H9 (cell line): ENCODE results near the gene CA11. TPM values are rescaled to one million over a fixed set of nuclear protein-coding genes. Genes with fewer than 3 reads are reported as not detected.
"Not testable (repeated sequence)": the region's sequence is repeated elsewhere in the genome, so short reads cannot be mapped to it uniquely, and the experiment has no call there.

Experiments used
- DNase-seq: peaks from one replicate; pipeline ENCODE4 v3.0.0-alpha.2; 2017
- H2AFZ ChIP-seq: one replicate; pipeline ENCODE4 v1.6.1; 2013; ENCODE audit warnings: mild to moderate bottlenecking, low read length, control low read depth, moderate library complexity
- H2AK5ac ChIP-seq: 2 replicates; pipeline ENCODE4 v1.6.1; 2013; ENCODE audit warnings: low read length, control low read depth, mixed read lengths; ENCODE audit not compliant: insufficient read length
- H2BK120ac ChIP-seq: one replicate; pipeline ENCODE4 v1.6.1; 2013; ENCODE audit warnings: low read depth, mild to moderate bottlenecking, low read length, control low read depth, inconsistent platforms; ENCODE audit not compliant: poor library complexity, severe bottlenecking
- H2BK12ac ChIP-seq: 2 replicates; pipeline ENCODE4 v1.6.1; 2013; ENCODE audit warnings: low read length, control low read depth, mixed read lengths, low read depth; ENCODE audit not compliant: insufficient read length
- H2BK15ac ChIP-seq: 2 replicates; pipeline ENCODE4 v1.6.1; 2013; ENCODE audit warnings: low read depth, low read length, control low read depth
- H2BK20ac ChIP-seq: one replicate; pipeline ENCODE4 v1.6.1; 2013; ENCODE audit warnings: low read depth, mild to moderate bottlenecking, low read length, control low read depth, inconsistent platforms; ENCODE audit not compliant: poor library complexity, severe bottlenecking
- H2BK5ac ChIP-seq: 2 replicates; pipeline ENCODE4 v1.6.1; 2013; ENCODE audit warnings: low read length, control low read depth, mixed read lengths; ENCODE audit not compliant: insufficient read length
- H3K14ac ChIP-seq: 2 replicates; pipeline ENCODE4 v1.6.1; 2013; ENCODE audit warnings: low read length, control low read depth; ENCODE audit not compliant: insufficient read depth
- H3K18ac ChIP-seq: 2 replicates; pipeline ENCODE4 v1.6.1; 2013; ENCODE audit warnings: low read depth, mild to moderate bottlenecking, mixed read lengths, low read length, control low read depth; ENCODE audit not compliant: insufficient read length
- H3K23ac ChIP-seq: 2 replicates; pipeline ENCODE4 v1.6.1; 2013; ENCODE audit warnings: low read length, control low read depth, mixed read lengths, low read depth; ENCODE audit not compliant: insufficient read length
- H3K23me2 ChIP-seq: 2 replicates; pipeline ENCODE4 v1.6.1; 2013; ENCODE audit warnings: low read depth, mild to moderate bottlenecking, mixed read lengths, low read length, control low read depth; ENCODE audit not compliant: insufficient read length, poor library complexity, severe bottlenecking
- H3K27ac ChIP-seq: 2 replicates; pipeline ENCODE4 v1.5.1; 2013; ENCODE audit warnings: low read length, control low read depth, mixed read lengths, low read depth; ENCODE audit not compliant: insufficient read length
- H3K27me3 ChIP-seq: 2 replicates; pipeline ENCODE4 v1.6.1; 2013; ENCODE audit warnings: low read length, control low read depth, inconsistent platforms; ENCODE audit not compliant: insufficient read depth
- H3K4ac ChIP-seq: 2 replicates; pipeline ENCODE4 v1.6.1; 2013; ENCODE audit warnings: low read depth, mild to moderate bottlenecking, control low read depth, inconsistent platforms, low read length, moderate library complexity
- H3K4me1 ChIP-seq: 2 replicates; pipeline ENCODE4 v1.6.1; 2013; ENCODE audit warnings: low read length, control low read depth, inconsistent platforms; ENCODE audit not compliant: insufficient read depth
- H3K4me2 ChIP-seq: 2 replicates; pipeline ENCODE4 v1.6.1; 2013; ENCODE audit warnings: low read length, control low read depth, mixed read lengths; ENCODE audit not compliant: insufficient read length, insufficient read depth
- H3K56ac ChIP-seq: 2 replicates; pipeline ENCODE4 v1.6.1; 2013; ENCODE audit warnings: low read depth, mild to moderate bottlenecking, mixed read lengths, low read length, control low read depth; ENCODE audit not compliant: insufficient read length
- H3K79me1 ChIP-seq: 2 replicates; pipeline ENCODE4 v1.6.1; 2013; ENCODE audit warnings: low read depth, mild to moderate bottlenecking, moderate library complexity, low read length, control low read depth, inconsistent platforms; ENCODE audit not compliant: insufficient read depth, poor library complexity, severe bottlenecking
- H3K79me2 ChIP-seq: 2 replicates; pipeline ENCODE4 v1.6.1; 2013; ENCODE audit warnings: low read length, control low read depth, inconsistent platforms; ENCODE audit not compliant: insufficient read depth
- H3K9ac ChIP-seq: 2 replicates; pipeline ENCODE4 v1.6.1; 2013; ENCODE audit warnings: low read length, control low read depth, mixed read lengths; ENCODE audit not compliant: insufficient read length; ENCODE audit errors: extremely low read depth
- H3K9me3 ChIP-seq: one replicate; pipeline ENCODE4 v1.6.1; 2013; ENCODE audit warnings: low read depth, low read length, inconsistent platforms; ENCODE audit not compliant: control insufficient read depth
- H3T11ph ChIP-seq: one replicate; pipeline ENCODE4 v1.6.1; 2013; ENCODE audit warnings: mild to moderate bottlenecking, low read length, control low read depth, inconsistent platforms
- H4K20me1 ChIP-seq: one replicate; pipeline ENCODE4 v1.6.1; 2013; ENCODE audit not compliant: control insufficient read depth, insufficient read length, insufficient read depth
- H4K5ac ChIP-seq: 2 replicates; pipeline ENCODE4 v1.6.1; 2013; ENCODE audit warnings: low read depth, mild to moderate bottlenecking, mixed read lengths, low read length, control low read depth; ENCODE audit not compliant: insufficient read length
- H4K8ac ChIP-seq: replicated peaks from 2 replicates; pipeline ENCODE4 v1.6.1; 2013; ENCODE audit warnings: low read length, control low read depth, mixed read lengths, low read depth; ENCODE audit not compliant: insufficient read length
- H4K91ac ChIP-seq: 2 replicates; pipeline ENCODE4 v1.6.1; 2013; ENCODE audit warnings: low read depth, mild to moderate bottlenecking, moderate library complexity, mixed read lengths, low read length, control low read depth; ENCODE audit not compliant: insufficient read length
- H3K27ac Mint-ChIP-seq, 3 experiments: 2 replicates in 2 of 3; 3 replicates in 1 of 3; pipeline ENCODE4 v1.8.0; 2020 to 2021; ENCODE audit warnings: mixed read lengths in 3 of 3, mild to moderate bottlenecking in 1 of 3, moderate library complexity in 1 of 3
- H3K27me3 Mint-ChIP-seq: 2 replicates; pipeline ENCODE4 v1.8.0; 2021; ENCODE audit warnings: low read depth, mild to moderate bottlenecking, moderate library complexity, mixed read lengths
- H3K36me3 Mint-ChIP-seq, 3 experiments: 2 replicates in 2 of 3; 3 replicates in 1 of 3; pipeline ENCODE4 v1.8.0; 2020 to 2021; ENCODE audit warnings: low read depth in 3 of 3, mixed read lengths in 3 of 3; ENCODE audit not compliant: insufficient read depth in 1 of 3
- H3K4me1 Mint-ChIP-seq, 2 experiments: 2 replicates each; pipeline ENCODE4 v1.8.0; 2020; ENCODE audit warnings: mixed read lengths in 2 of 2
- H3K4me3 Mint-ChIP-seq, 2 experiments: 2 replicates in 1 of 2; 3 replicates in 1 of 2; pipeline ENCODE4 v1.8.0; 2020 to 2021; ENCODE audit warnings: mild to moderate bottlenecking in 2 of 2, mixed read lengths in 2 of 2, moderate library complexity in 1 of 2
- H3K9me3 Mint-ChIP-seq, 2 experiments: 2 replicates in 1 of 2; 3 replicates in 1 of 2; pipeline ENCODE4 v1.8.0; 2020; ENCODE audit warnings: mild to moderate bottlenecking in 2 of 2, mixed read lengths in 2 of 2, moderate library complexity in 1 of 2
- CTCF ChIP-seq: fragments of 200-600 bp; sonication (generic); conservative IDR thresholded peaks from 3 replicates; pipeline ENCODE4 v1.8.0; 2021; ENCODE audit warnings: antibody characterized with exemption, mild to moderate bottlenecking
- WGBS: extraction: QIAGEN DNeasy Blood & Tissue Kit; methylation state at CpG from one replicate; pipeline ENCODE4 v1.1.7; 2013; ENCODE audit warnings: missing lambda C conversion rate, low lambda C conversion rate, mixed read lengths; ENCODE audit not compliant: insufficient read length; ENCODE audit errors: extremely low coverage; 5-methylcytosine and 5-hydroxymethylcytosine counted together
- total RNA-seq: library from RNA; stranded (reverse); gene quantifications from 2 replicates; pipeline ENCODE4 v1.2.1, GENCODE V29; 2021

Gene CA11
- total RNA-seq, 1 experiment from 2014 or later, result 107 TPM

- no CpG with 5 or more reads among the region's 6 CpGs for WGBS
- Mint-ChIP-seq H3K4me1 (peaks cover 13 to 14% of the 10 kb centered on the region in 2 experiments), H3K4me3 (no peak overlapping the region)
These were observed 12.5 kb upstream of the CA11 start for GRCh38 chr19:48658483-48658882.

DNA sequence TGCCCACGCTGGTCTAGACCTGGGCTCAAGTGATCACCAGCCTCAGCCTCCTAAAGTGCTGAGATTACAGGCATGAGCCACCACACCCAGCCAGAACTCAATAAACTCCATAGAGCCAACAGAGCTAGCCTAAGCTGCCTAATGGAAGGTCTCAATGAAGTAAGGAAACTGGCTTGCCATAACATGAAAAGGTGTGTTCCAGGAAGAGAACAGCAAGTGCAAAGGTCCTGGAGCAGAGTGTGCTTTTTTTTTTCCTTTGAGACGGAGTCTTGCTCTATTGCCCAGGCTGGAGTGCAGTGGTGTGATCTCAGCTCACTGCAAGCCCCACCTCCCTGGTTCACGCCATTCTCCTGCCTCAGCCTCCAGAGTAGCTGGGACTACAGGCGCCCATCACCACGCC lies 11.8 kb upstream of the CA11 start:
- H3K4me1 ChIP-seq, H2BK5ac ChIP-seq, H4K20me1 ChIP-seq, H4K91ac ChIP-seq, H3K56ac ChIP-seq, H3K4me3 Mint-ChIP-seq, H3K27me3 ChIP-seq, H4K5ac ChIP-seq, H3K79me1 ChIP-seq, H2AFZ ChIP-seq, H3K27ac ChIP-seq, H2AK5ac ChIP-seq, H3K23me2 ChIP-seq, H2BK12ac ChIP-seq, H3K14ac ChIP-seq, H3K79me2 ChIP-seq, H3K18ac ChIP-seq, H3K36me3 Mint-ChIP-seq, H4K8ac ChIP-seq, H3T11ph ChIP-seq, H3K4ac ChIP-seq, H3K4me2 ChIP-seq, H3K9ac ChIP-seq, H2BK15ac ChIP-seq, H2BK20ac ChIP-seq, H3K23ac ChIP-seq, DNase-seq, H3K27ac Mint-ChIP-seq, H2BK120ac ChIP-seq, H3K9me3 ChIP-seq, H3K9me3 Mint-ChIP-seq: not testable (repeated sequence)
- Mint-ChIP-seq H3K27me3 (peaks cover 16% of the 10 kb centered on the region), H3K4me1 (peaks cover 13 to 16% of the 10 kb centered on the region in 2 experiments)
- WGBS, result no CpG with 5 or more reads among the region's 5 CpGs

More at GRCh38 chr19:48658483-48658882, 12.5 kb upstream of the CA11 start:
- TF ChIP-seq CTCF, result no peak
- Histone ChIP-seq H2BK5ac (no peak overlapping the region), H2AK5ac (no peak overlapping the region), H3K79me1 (no peaks in the 10 kb centered on the region), H3K56ac (no peak overlapping the region), H3T11ph (no peak overlapping the region), H3K79me2 (no peaks in the 10 kb centered on the region), H2BK20ac (no peak overlapping the region), H4K20me1 (no peaks in the 10 kb centered on the region), H2BK15ac (no peak overlapping the region), H3K4ac (no peak overlapping the region), H3K18ac (no peak overlapping the region), H3K4me1 (no peaks in the 10 kb centered on the region), H2BK12ac (no peak overlapping the region), H3K4me2 (no peak overlapping the region), H4K8ac (no peak overlapping the region), H3K23ac (no peak overlapping the region), H3K14ac (no peak overlapping the region), H2BK120ac (no peak overlapping the region), H3K27ac (no peak overlapping the region), H3K23me2 (no peaks in the 10 kb centered on the region), H2AFZ (no peak overlapping the region), H4K5ac (no peak overlapping the region), H3K27me3 (no peaks in the 10 kb centered on the region), H3K9me3 (no peaks in the 10 kb centered on the region), H4K91ac (no peak overlapping the region), H3K9ac (no peak overlapping the region)
- H3K9me3 Mint-ChIP-seq, result peaks cover 5 to 6% of the 10 kb centered on the region in 2 experiments; a peak in 3 of 5 replicates
- no peak overlapping the region for H3K27ac Mint-ChIP-seq
- DNase-seq, result no peak
- H3K27me3 Mint-ChIP-seq, result peaks cover 16% of the 10 kb centered on the region
- H3K36me3 Mint-ChIP-seq, result peaks cover 0 to 6% (median 5%) of the 10 kb centered on the region in 3 experiments; a peak in 2 of 7 replicates
